Heart left ventricle (tissue), 13 donors: ENCODE measurements around the gene INTS12.

Experiments
- CTCF ChIP-seq, 12 donors: fragments of 200-600 bp; sonication (generic) in 4 of 12; IDR thresholded peaks; one replicate each; pipeline versions ENCODE4 v1.5.0 to v1.8.0; 2018 to 2022; ENCODE audit warnings: antibody characterized with exemption in 12 of 12, mild to moderate bottlenecking in 5 of 12
- POLR2A ChIP-seq, 2 donors: fragments of 450-650 bp; IDR thresholded peaks; one replicate each; pipeline ENCODE4 v1.6.1; 2017; ENCODE audit warnings: antibody characterized with exemption in 2 of 2, mild to moderate bottlenecking in 2 of 2, moderate library complexity in 2 of 2
- donor health status: ischemic (EF 13 %, LVEDD 7.1; RV severe dilation, severe dysfunction).
- donor health status: DM: no; HTN: yes; CAD: no.
- donor health status: DM: no; HTN: no; CAD: no.
- donor health status: ischemic (EF 25% LVEDD 6.9; RV normal size, moderate dysfunction).
- donor health status: ischemic (EF 25% LVEDD 5.7; RV mildly dilated, moderate dysfunction).
- donor health status: ischemic (EF 35%, LVEDD 5.7; RV mildly dilated, moderate dysfunction).
- donor health status: nonischemic (EF 11% LVEDD 7.7; RV severe dilation, severe dysfunction).
- donor health status: DM: yes; HTN: yes; CAD: no.
- donor health status: PGD.
- donor health status: ischemic (EF 29% LVEDD 5.4; RV normal size, mild dysfunction).
- donor health status: nonischemic (EF 23%, LVEDD 6.1; RV moderate dilation, normal function).

- TF ChIP-seq CTCF (IDR thresholded peaks at IDR 0.05) (no peak), POLR2A (IDR thresholded peaks at IDR 0.05) (no peak)
These were observed 64.2 kb downstream of the INTS12 start for GRCh38 chr4:105644257-105644656.
